ENCODE data around the gene GPA33. TPM values are rescaled to one million over a fixed set of nuclear protein-coding genes. Genes with fewer than 3 reads are reported as not detected.

The GPA33 gene
- total RNA-seq, 3 donors from 2014 or later (not counting 1 experiment from before 2014, with no cell fraction given): 2.9 to 4.6 (median 4.5) TPM

- intact Hi-C loops (cut with micrococcal nuclease): loop anchor here (5.0 to 10.0 kb wide), 3 partner anchors 340 to 493 kb away; no protein-coding TSS in a partner anchor
- H3K36me3 Mint-ChIP-seq: no peaks in the 10 kb centered on the region
- DNase-seq (no peak), ATAC-seq (no peak)
- Histone ChIP-seq H3K27ac (ENCODE audit: low read length) (no peak overlapping the region), H3K4me1 (ENCODE audit: control insufficient read depth, insufficient read depth, low read length) (peaks cover 8% of the 10 kb centered on the region), H3K36me3 (ENCODE audit: control insufficient read depth, insufficient read depth, low read length) (no peaks in the 10 kb centered on the region), H3K9me3 (ENCODE audit: control insufficient read depth, insufficient read depth, low read length) (no peaks in the 10 kb centered on the region), H3K27me3 (ENCODE audit: control insufficient read depth, insufficient read depth, low read length) (no peaks in the 10 kb centered on the region), H3K4me3 (ENCODE audit: low read length) (no peak overlapping the region)
- peaks cover 0 to 6% of the 10 kb centered on the region in 2 donors for H3K4me1 Mint-ChIP-seq
- peaks cover 0 to 3% of the 10 kb centered on the region in 2 donors for H3K27me3 Mint-ChIP-seq (ENCODE audit: low read depth in 2 of 2)
- no peak overlapping the region for H3K4me3 Mint-ChIP-seq
- 88% methylated on average over 7 of the region's 9 CpGs for WGBS (ENCODE audit: insufficient coverage)
- H3K9me3 Mint-ChIP-seq: no peaks in the 10 kb centered on the region
- no peak overlapping the region for H3K27ac Mint-ChIP-seq
- TF ChIP-seq, protein P1, sequence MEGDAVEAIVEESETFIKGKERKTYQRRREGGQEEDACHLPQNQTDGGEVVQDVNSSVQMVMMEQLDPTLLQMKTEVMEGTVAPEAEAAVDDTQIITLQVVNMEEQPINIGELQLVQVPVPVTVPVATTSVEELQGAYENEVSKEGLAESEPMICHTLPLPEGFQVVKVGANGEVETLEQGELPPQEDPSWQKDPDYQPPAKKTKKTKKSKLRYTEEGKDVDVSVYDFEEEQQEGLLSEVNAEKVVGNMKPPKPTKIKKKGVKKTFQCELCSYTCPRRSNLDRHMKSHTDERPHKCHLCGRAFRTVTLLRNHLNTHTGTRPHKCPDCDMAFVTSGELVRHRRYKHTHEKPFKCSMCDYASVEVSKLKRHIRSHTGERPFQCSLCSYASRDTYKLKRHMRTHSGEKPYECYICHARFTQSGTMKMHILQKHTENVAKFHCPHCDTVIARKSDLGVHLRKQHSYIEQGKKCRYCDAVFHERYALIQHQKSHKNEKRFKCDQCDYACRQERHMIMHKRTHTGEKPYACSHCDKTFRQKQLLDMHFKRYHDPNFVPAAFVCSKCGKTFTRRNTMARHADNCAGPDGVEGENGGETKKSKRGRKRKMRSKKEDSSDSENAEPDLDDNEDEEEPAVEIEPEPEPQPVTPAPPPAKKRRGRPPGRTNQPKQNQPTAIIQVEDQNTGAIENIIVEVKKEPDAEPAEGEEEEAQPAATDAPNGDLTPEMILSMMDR (IDR thresholded peaks at IDR 0.05): no peak
Observed at GRCh38 chr1:167064621-167065020, 25.6 kb downstream of the GPA33 start.

GRCh38 chr1:167061073-167061464, 29.1 kb downstream of the GPA33 start:
- H3K27ac Mint-ChIP-seq: no peak overlapping the region

DNA sequence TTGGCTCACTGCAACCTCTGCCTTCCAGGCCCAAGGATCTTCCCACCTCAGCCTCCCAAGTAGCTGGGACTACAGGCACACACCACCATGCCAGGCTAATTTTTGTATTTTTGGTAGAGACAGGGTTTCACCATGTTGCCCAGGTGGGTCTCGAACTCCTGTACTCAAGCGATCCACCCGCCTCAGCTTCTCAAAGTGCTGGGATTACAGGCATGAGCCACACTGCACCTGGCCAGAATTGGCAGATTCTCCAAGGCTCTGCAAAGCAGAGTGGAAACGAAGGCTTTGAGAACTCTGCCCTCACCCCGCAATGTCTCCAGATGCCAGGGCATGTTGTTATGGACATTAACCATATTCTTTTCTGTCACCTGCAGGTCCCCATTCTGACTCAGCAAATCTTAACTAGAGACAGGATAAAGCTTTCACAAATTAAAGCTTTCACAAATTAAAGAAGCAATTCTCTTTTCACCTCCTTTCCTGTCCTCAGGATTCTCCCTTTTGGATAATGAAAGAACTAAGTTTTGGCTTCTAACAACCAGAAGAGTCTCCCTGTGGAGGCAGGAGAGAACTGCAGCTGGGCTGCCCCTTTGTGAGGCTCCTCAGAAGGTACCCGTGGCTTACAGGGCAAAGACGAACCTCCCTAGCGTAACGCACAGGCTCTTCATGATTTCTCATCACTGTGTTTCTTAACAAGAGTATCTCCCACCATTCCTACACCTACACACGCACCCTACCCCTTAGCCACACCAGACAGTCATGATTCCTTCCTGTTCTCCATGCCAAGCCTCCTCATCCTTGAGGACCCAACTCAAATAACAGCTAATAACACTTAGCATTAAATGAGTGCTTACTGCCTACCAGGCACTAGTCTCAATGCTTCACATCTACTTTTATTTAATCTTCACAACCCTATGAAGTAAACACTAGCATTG, 29.8 kb downstream of the GPA33 start:
- no peaks in the 10 kb centered on the region for H3K36me3 Mint-ChIP-seq
- no peak overlapping the region for H3K4me3 Mint-ChIP-seq
- H3K36me3 ChIP-seq (ENCODE audit: control insufficient read depth, insufficient read depth, low read length): no peaks in the 10 kb centered on the region
- H3K4me3 ChIP-seq (ENCODE audit: low read length): no peak overlapping the region
- H3K4me1 ChIP-seq (ENCODE audit: control insufficient read depth, insufficient read depth, low read length): peaks cover 12% of the 10 kb centered on the region
- no peak overlapping the region for H3K27ac ChIP-seq (ENCODE audit: low read length)
- H3K27ac Mint-ChIP-seq: no peak overlapping the region
- H3K27me3 ChIP-seq (ENCODE audit: control insufficient read depth, insufficient read depth, low read length): no peaks in the 10 kb centered on the region
- DNase-seq: no peak
- H3K9me3 Mint-ChIP-seq: no peaks in the 10 kb centered on the region
- 85% methylated on average over 10 of the region's 10 CpGs for WGBS (ENCODE audit: insufficient coverage)
- no peak for ATAC-seq
- intact Hi-C loops (cut with micrococcal nuclease): loop anchor here (10.0 kb wide), 2 partner anchors 344 to 384 kb away; no protein-coding TSS in a partner anchor
- peaks cover 0 to 3% of the 10 kb centered on the region in 2 donors for H3K27me3 Mint-ChIP-seq (ENCODE audit: low read depth in 2 of 2)
- no peaks in the 10 kb centered on the region for H3K9me3 ChIP-seq (ENCODE audit: control insufficient read depth, insufficient read depth, low read length)
- TF ChIP-seq, protein P1 (IDR thresholded peaks at IDR 0.05): no peak
- peaks cover 7 to 11% of the 10 kb centered on the region in 2 donors for H3K4me1 Mint-ChIP-seq

More at GRCh38 chr1:167061073-167061464, 29.1 kb downstream of the GPA33 start:
- TF ChIP-seq, protein P1 (IDR thresholded peaks at IDR 0.05): no peak
- no peaks in the 10 kb centered on the region for H3K9me3 Mint-ChIP-seq
- peaks cover 0 to 3% of the 10 kb centered on the region in 2 donors for H3K27me3 Mint-ChIP-seq (ENCODE audit: low read depth in 2 of 2)
- Histone ChIP-seq H3K27ac (ENCODE audit: low read length) (no peak overlapping the region), H3K4me1 (ENCODE audit: control insufficient read depth, insufficient read depth, low read length) (peaks cover 7% of the 10 kb centered on the region), H3K9me3 (ENCODE audit: control insufficient read depth, insufficient read depth, low read length) (no peaks in the 10 kb centered on the region), H3K27me3 (ENCODE audit: control insufficient read depth, insufficient read depth, low read length) (no peaks in the 10 kb centered on the region), H3K4me3 (ENCODE audit: low read length) (no peak overlapping the region), H3K36me3 (ENCODE audit: control insufficient read depth, insufficient read depth, low read length) (no peaks in the 10 kb centered on the region)
- no peak for ATAC-seq
- intact Hi-C loops (cut with micrococcal nuclease): loop anchor here (10.0 kb wide), 2 partner anchors 344 to 384 kb away; no protein-coding TSS in a partner anchor
- H3K4me3 Mint-ChIP-seq: no peak overlapping the region
- no peaks in the 10 kb centered on the region for H3K36me3 Mint-ChIP-seq
- H3K4me1 Mint-ChIP-seq: peaks cover 7% of the 10 kb centered on the region in 2 donors
- no peak for DNase-seq
- WGBS (ENCODE audit: insufficient coverage): 86% methylated on average over 3 of the region's 3 CpGs
